DOHH2 (cell line): ENCODE measurements around the gene ZBTB45.

ENCODE experiments used
- H3F3A ChIP-seq: fragments of 200-600 bp; sonication (generic), shearing (Covaris generic); 2 replicates; pipeline ENCODE4 v1.6.0; 2016; ENCODE audit warnings: antibody characterized with exemption, mild to moderate bottlenecking; ENCODE audit not compliant: control insufficient read depth, insufficient read depth
- H3K27ac ChIP-seq: fragments of 200-600 bp; sonication (generic); 2 replicates; pipeline ENCODE4 v1.5.1; 2014; ENCODE audit warnings: low read depth, mild to moderate bottlenecking, low read length, moderate library complexity
- H3K27me3 ChIP-seq: fragments of 200-600 bp; sonication (generic); 2 replicates; pipeline ENCODE4 v1.6.1; 2014; ENCODE audit warnings: mild to moderate bottlenecking, low read length, mixed read lengths; ENCODE audit not compliant: control insufficient read depth
- H3K36me3 ChIP-seq: fragments of 200-600 bp; sonication (generic); 2 replicates; pipeline ENCODE4 v1.6.1; 2014; ENCODE audit warnings: mild to moderate bottlenecking, low read length, moderate library complexity, mixed read lengths; ENCODE audit not compliant: control insufficient read depth
- H3K4me1 ChIP-seq: fragments of 200-600 bp; sonication (generic); 2 replicates; pipeline ENCODE4 v1.6.1; 2014; ENCODE audit warnings: mild to moderate bottlenecking, low read length, mixed read lengths; ENCODE audit not compliant: control insufficient read depth
- H3K4me2 ChIP-seq: fragments of 200-600 bp; sonication (generic); 2 replicates; pipeline ENCODE4 v1.6.0; 2014; ENCODE audit warnings: mild to moderate bottlenecking, low read length, moderate library complexity
- H3K4me3 ChIP-seq: fragments of 200-600 bp; sonication (generic); 2 replicates; pipeline ENCODE4 v1.5.1; 2014; ENCODE audit warnings: mild to moderate bottlenecking, low read length, mixed read lengths
- H3K79me2 ChIP-seq: fragments of 200-600 bp; sonication (generic); 2 replicates; pipeline ENCODE4 v1.6.1; 2014; ENCODE audit warnings: mild to moderate bottlenecking, low read length, mixed read lengths; ENCODE audit not compliant: control insufficient read depth
- H3K9me2 ChIP-seq: fragments of 200-600 bp; sonication (generic); replicated peaks from 2 replicates; pipeline ENCODE4 v1.6.1; 2014; ENCODE audit warnings: mild to moderate bottlenecking, low read length, mixed read lengths; ENCODE audit not compliant: control insufficient read depth
- H3K9me3 ChIP-seq: fragments of 200-600 bp; sonication (generic); 2 replicates; pipeline ENCODE4 v1.6.1; 2014; ENCODE audit warnings: antibody characterized with exemption, low read length, mixed read lengths; ENCODE audit not compliant: control insufficient read depth, insufficient read depth
- H4K20me1 ChIP-seq: fragments of 200-600 bp; sonication (generic); 2 replicates; pipeline ENCODE4 v1.6.0; 2014; ENCODE audit warnings: low read depth, mild to moderate bottlenecking, antibody characterized with exemption, low read length, moderate library complexity; ENCODE audit not compliant: control insufficient read depth, insufficient read depth
- CTCF ChIP-seq: fragments of 200-600 bp; sonication (generic); IDR thresholded peaks from one replicate; pipeline ENCODE4 v1.5.1; 2014; ENCODE audit warnings: antibody characterized with exemption, mild to moderate bottlenecking, low read depth, low read length; ENCODE audit not compliant: poor library complexity, severe bottlenecking
- EZH2phosphoT487 ChIP-seq: fragments of 200-600 bp; sonication (generic); IDR thresholded peaks from 2 replicates; pipeline ENCODE4 v1.6.1; 2017; ENCODE audit warnings: borderline replicate concordance, mild to moderate bottlenecking, antibody characterized with exemption, low read length, moderate library complexity, mixed read lengths

Gene ZBTB45

GRCh38 chr19:58547323-58548312 lies 28.0 kb upstream of the ZBTB45 start:
- Histone ChIP-seq H3F3A (peaks cover 48% of the 10 kb centered on the region), H3K4me2 (peak overlapping the region; percentile 91; the same call in 1 of the 2 replicates), H3K9me3 (no peaks in the 10 kb centered on the region), H3K9me2 (no peaks in the 10 kb centered on the region), H3K4me3 (no peak overlapping the region), H3K36me3 (peaks cover 79% of the 10 kb centered on the region), H3K27ac (no peak overlapping the region), H3K79me2 (peaks cover 57% of the 10 kb centered on the region), H3K4me1 (peaks cover 32% of the 10 kb centered on the region), H4K20me1 (peaks cover 26% of the 10 kb centered on the region), H3K27me3 (no peaks in the 10 kb centered on the region)
- TF ChIP-seq EZH2phosphoT487 (no peak), CTCF (no peak)

GRCh38 chr19:58546019-58546530 lies 26.5 kb upstream of the ZBTB45 start:
- H3K27ac ChIP-seq: peak overlapping the region; percentile 53; the same call in 1 of the 2 replicates
- H3K36me3 ChIP-seq: peaks cover 64% of the 10 kb centered on the region
- H3K27me3 ChIP-seq: no peaks in the 10 kb centered on the region
- no peaks in the 10 kb centered on the region for H3K9me3 ChIP-seq
- peak overlapping the region; percentile 91 for H3K4me2 ChIP-seq
- H3K4me3 ChIP-seq: peak overlapping the region; percentile 94
- no peaks in the 10 kb centered on the region for H3K9me2 ChIP-seq
- peaks cover 27% of the 10 kb centered on the region for H3K4me1 ChIP-seq
- peaks cover 26% of the 10 kb centered on the region for H4K20me1 ChIP-seq
- peaks cover 54% of the 10 kb centered on the region for H3K79me2 ChIP-seq
- no peak for TF ChIP-seq CTCF
- no peak for TF ChIP-seq EZH2phosphoT487
- peaks cover 33% of the 10 kb centered on the region for H3F3A ChIP-seq

DNA sequence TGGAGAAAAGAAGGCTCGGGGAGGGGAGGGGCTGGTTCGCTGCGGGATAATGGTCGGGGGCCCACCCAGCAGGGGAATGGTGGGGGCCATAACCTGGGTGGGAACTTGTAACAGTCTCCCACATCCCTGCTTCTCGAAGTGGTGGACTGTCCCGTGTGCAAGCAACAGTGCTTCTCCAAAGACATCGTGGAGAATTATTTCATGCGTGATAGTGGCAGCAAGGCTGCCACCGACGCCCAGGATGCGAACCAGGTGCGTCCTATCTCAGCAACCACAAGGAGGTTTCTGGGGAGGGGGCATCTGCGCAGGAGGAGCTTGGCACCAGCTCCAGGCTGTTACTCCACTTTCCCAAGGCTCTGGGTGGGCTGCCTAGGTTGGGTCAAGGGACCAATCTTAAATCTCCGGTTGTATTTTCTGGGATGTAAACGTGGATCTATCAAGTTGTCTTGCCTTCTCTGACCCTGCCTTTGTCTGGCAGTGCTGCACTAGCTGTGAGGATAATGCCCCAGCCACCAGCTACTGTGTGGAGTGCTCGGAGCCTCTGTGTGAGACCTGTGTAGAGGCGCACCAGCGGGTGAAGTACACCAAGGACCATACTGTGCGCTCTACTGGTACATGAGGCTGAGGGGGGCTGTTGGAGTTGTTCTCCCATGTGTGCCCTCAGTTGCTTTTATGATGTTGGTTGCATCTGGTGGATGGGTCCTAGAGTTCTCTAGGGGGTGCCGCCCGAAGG lies 25.8 kb upstream of the ZBTB45 start:
- peak overlapping the region; percentile 91 for H3K4me2 ChIP-seq
- no peaks in the 10 kb centered on the region for H3K9me2 ChIP-seq
- H3K36me3 ChIP-seq: peaks cover 58% of the 10 kb centered on the region
- H3K27ac ChIP-seq: peak overlapping the region; percentile 53
- H3K4me1 ChIP-seq: peaks cover 27% of the 10 kb centered on the region
- H3K4me3 ChIP-seq: peak overlapping the region; percentile 94
- H3K79me2 ChIP-seq: peaks cover 49% of the 10 kb centered on the region
- TF ChIP-seq EZH2phosphoT487: no peak
- H3F3A ChIP-seq: peaks cover 27% of the 10 kb centered on the region
- H3K9me3 ChIP-seq: no peaks in the 10 kb centered on the region
- peaks cover 26% of the 10 kb centered on the region for H4K20me1 ChIP-seq
- no peaks in the 10 kb centered on the region for H3K27me3 ChIP-seq
